H9 (cell line): ENCODE measurements around the gene PRKAR1A. TPM values are rescaled to one million over a fixed set of nuclear protein-coding genes. Genes with fewer than 3 reads are reported as not detected.

Source experiments
- DNase-seq: peaks from one replicate; pipeline ENCODE4 v3.0.0-alpha.2; 2017
- H2AFZ ChIP-seq: one replicate; pipeline ENCODE4 v1.6.1; 2013; ENCODE audit warnings: mild to moderate bottlenecking, low read length, control low read depth, moderate library complexity
- H2AK5ac ChIP-seq: 2 replicates; pipeline ENCODE4 v1.6.1; 2013; ENCODE audit warnings: low read length, control low read depth, mixed read lengths; ENCODE audit not compliant: insufficient read length
- H2BK120ac ChIP-seq: one replicate; pipeline ENCODE4 v1.6.1; 2013; ENCODE audit warnings: low read depth, mild to moderate bottlenecking, low read length, control low read depth, inconsistent platforms; ENCODE audit not compliant: poor library complexity, severe bottlenecking
- H2BK12ac ChIP-seq: 2 replicates; pipeline ENCODE4 v1.6.1; 2013; ENCODE audit warnings: low read length, control low read depth, mixed read lengths, low read depth; ENCODE audit not compliant: insufficient read length
- H2BK15ac ChIP-seq: 2 replicates; pipeline ENCODE4 v1.6.1; 2013; ENCODE audit warnings: low read depth, low read length, control low read depth
- H2BK20ac ChIP-seq: one replicate; pipeline ENCODE4 v1.6.1; 2013; ENCODE audit warnings: low read depth, mild to moderate bottlenecking, low read length, control low read depth, inconsistent platforms; ENCODE audit not compliant: poor library complexity, severe bottlenecking
- H2BK5ac ChIP-seq: 2 replicates; pipeline ENCODE4 v1.6.1; 2013; ENCODE audit warnings: low read length, control low read depth, mixed read lengths; ENCODE audit not compliant: insufficient read length
- H3K14ac ChIP-seq: 2 replicates; pipeline ENCODE4 v1.6.1; 2013; ENCODE audit warnings: low read length, control low read depth; ENCODE audit not compliant: insufficient read depth
- H3K18ac ChIP-seq: 2 replicates; pipeline ENCODE4 v1.6.1; 2013; ENCODE audit warnings: low read depth, mild to moderate bottlenecking, mixed read lengths, low read length, control low read depth; ENCODE audit not compliant: insufficient read length
- H3K23ac ChIP-seq: 2 replicates; pipeline ENCODE4 v1.6.1; 2013; ENCODE audit warnings: low read length, control low read depth, mixed read lengths, low read depth; ENCODE audit not compliant: insufficient read length
- H3K23me2 ChIP-seq: 2 replicates; pipeline ENCODE4 v1.6.1; 2013; ENCODE audit warnings: low read depth, mild to moderate bottlenecking, mixed read lengths, low read length, control low read depth; ENCODE audit not compliant: insufficient read length, poor library complexity, severe bottlenecking
- H3K27ac ChIP-seq: 2 replicates; pipeline ENCODE4 v1.5.1; 2013; ENCODE audit warnings: low read length, control low read depth, mixed read lengths, low read depth; ENCODE audit not compliant: insufficient read length
- H3K27me3 ChIP-seq: 2 replicates; pipeline ENCODE4 v1.6.1; 2013; ENCODE audit warnings: low read length, control low read depth, inconsistent platforms; ENCODE audit not compliant: insufficient read depth
- H3K4ac ChIP-seq: 2 replicates; pipeline ENCODE4 v1.6.1; 2013; ENCODE audit warnings: low read depth, mild to moderate bottlenecking, control low read depth, inconsistent platforms, low read length, moderate library complexity
- H3K4me1 ChIP-seq: 2 replicates; pipeline ENCODE4 v1.6.1; 2013; ENCODE audit warnings: low read length, control low read depth, inconsistent platforms; ENCODE audit not compliant: insufficient read depth
- H3K4me2 ChIP-seq: 2 replicates; pipeline ENCODE4 v1.6.1; 2013; ENCODE audit warnings: low read length, control low read depth, mixed read lengths; ENCODE audit not compliant: insufficient read length, insufficient read depth
- H3K56ac ChIP-seq: 2 replicates; pipeline ENCODE4 v1.6.1; 2013; ENCODE audit warnings: low read depth, mild to moderate bottlenecking, mixed read lengths, low read length, control low read depth; ENCODE audit not compliant: insufficient read length
- H3K79me1 ChIP-seq: 2 replicates; pipeline ENCODE4 v1.6.1; 2013; ENCODE audit warnings: low read depth, mild to moderate bottlenecking, moderate library complexity, low read length, control low read depth, inconsistent platforms; ENCODE audit not compliant: insufficient read depth, poor library complexity, severe bottlenecking
- H3K79me2 ChIP-seq: 2 replicates; pipeline ENCODE4 v1.6.1; 2013; ENCODE audit warnings: low read length, control low read depth, inconsistent platforms; ENCODE audit not compliant: insufficient read depth
- H3K9ac ChIP-seq: 2 replicates; pipeline ENCODE4 v1.6.1; 2013; ENCODE audit warnings: low read length, control low read depth, mixed read lengths; ENCODE audit not compliant: insufficient read length; ENCODE audit errors: extremely low read depth
- H3K9me3 ChIP-seq: one replicate; pipeline ENCODE4 v1.6.1; 2013; ENCODE audit warnings: low read depth, low read length, inconsistent platforms; ENCODE audit not compliant: control insufficient read depth
- H3T11ph ChIP-seq: one replicate; pipeline ENCODE4 v1.6.1; 2013; ENCODE audit warnings: mild to moderate bottlenecking, low read length, control low read depth, inconsistent platforms
- H4K20me1 ChIP-seq: one replicate; pipeline ENCODE4 v1.6.1; 2013; ENCODE audit not compliant: control insufficient read depth, insufficient read length, insufficient read depth
- H4K5ac ChIP-seq: 2 replicates; pipeline ENCODE4 v1.6.1; 2013; ENCODE audit warnings: low read depth, mild to moderate bottlenecking, mixed read lengths, low read length, control low read depth; ENCODE audit not compliant: insufficient read length
- H4K8ac ChIP-seq: replicated peaks from 2 replicates; pipeline ENCODE4 v1.6.1; 2013; ENCODE audit warnings: low read length, control low read depth, mixed read lengths, low read depth; ENCODE audit not compliant: insufficient read length
- H4K91ac ChIP-seq: 2 replicates; pipeline ENCODE4 v1.6.1; 2013; ENCODE audit warnings: low read depth, mild to moderate bottlenecking, moderate library complexity, mixed read lengths, low read length, control low read depth; ENCODE audit not compliant: insufficient read length
- H3K27ac Mint-ChIP-seq, 3 experiments: 2 replicates in 2 of 3; 3 replicates in 1 of 3; pipeline ENCODE4 v1.8.0; 2020 to 2021; ENCODE audit warnings: mixed read lengths in 3 of 3, mild to moderate bottlenecking in 1 of 3, moderate library complexity in 1 of 3
- H3K27me3 Mint-ChIP-seq: 2 replicates; pipeline ENCODE4 v1.8.0; 2021; ENCODE audit warnings: low read depth, mild to moderate bottlenecking, moderate library complexity, mixed read lengths
- H3K36me3 Mint-ChIP-seq, 3 experiments: 2 replicates in 2 of 3; 3 replicates in 1 of 3; pipeline ENCODE4 v1.8.0; 2020 to 2021; ENCODE audit warnings: low read depth in 3 of 3, mixed read lengths in 3 of 3; ENCODE audit not compliant: insufficient read depth in 1 of 3
- H3K4me1 Mint-ChIP-seq, 2 experiments: 2 replicates each; pipeline ENCODE4 v1.8.0; 2020; ENCODE audit warnings: mixed read lengths in 2 of 2
- H3K4me3 Mint-ChIP-seq, 2 experiments: 2 replicates in 1 of 2; 3 replicates in 1 of 2; pipeline ENCODE4 v1.8.0; 2020 to 2021; ENCODE audit warnings: mild to moderate bottlenecking in 2 of 2, mixed read lengths in 2 of 2, moderate library complexity in 1 of 2
- H3K9me3 Mint-ChIP-seq, 2 experiments: 2 replicates in 1 of 2; 3 replicates in 1 of 2; pipeline ENCODE4 v1.8.0; 2020; ENCODE audit warnings: mild to moderate bottlenecking in 2 of 2, mixed read lengths in 2 of 2, moderate library complexity in 1 of 2
- CTCF ChIP-seq: fragments of 200-600 bp; sonication (generic); conservative IDR thresholded peaks from 3 replicates; pipeline ENCODE4 v1.8.0; 2021; ENCODE audit warnings: antibody characterized with exemption, mild to moderate bottlenecking
- WGBS: extraction: QIAGEN DNeasy Blood & Tissue Kit; methylation state at CpG from one replicate; pipeline ENCODE4 v1.1.7; 2013; ENCODE audit warnings: missing lambda C conversion rate, low lambda C conversion rate, mixed read lengths; ENCODE audit not compliant: insufficient read length; ENCODE audit errors: extremely low coverage; 5-methylcytosine and 5-hydroxymethylcytosine counted together
- total RNA-seq: library from RNA; stranded (reverse); gene quantifications from 2 replicates; pipeline ENCODE4 v1.2.1, GENCODE V29; 2021

Gene PRKAR1A
- total RNA-seq, 1 experiment from 2014 or later: 171 TPM

GRCh38 chr17:68595496-68595895 lies 83.3 kb downstream of the PRKAR1A start:
- peaks cover 30 to 44% of the 10 kb centered on the region in 2 experiments for H3K4me1 Mint-ChIP-seq
- H3K23ac ChIP-seq: no peak overlapping the region
- H2AFZ ChIP-seq: no peak overlapping the region
- H3K79me1 ChIP-seq: no peaks in the 10 kb centered on the region
- H3K27ac ChIP-seq: no peak overlapping the region
- H3K9me3 Mint-ChIP-seq: no peaks in the 10 kb centered on the region
- no peak overlapping the region for H2BK120ac ChIP-seq
- H2AK5ac ChIP-seq: no peak overlapping the region
- TF ChIP-seq CTCF: no peak
- H3K23me2 ChIP-seq: peaks cover 7% of the 10 kb centered on the region
- no peak overlapping the region for H2BK15ac ChIP-seq
- H3K27ac Mint-ChIP-seq: no peak overlapping the region
- no peak overlapping the region for H4K8ac ChIP-seq
- peaks cover 6% of the 10 kb centered on the region; the same call in 1 of the 2 replicates for H3K27me3 ChIP-seq
- H3K56ac ChIP-seq: no peak overlapping the region
- H2BK5ac ChIP-seq: no peak overlapping the region
- no peak overlapping the region for H4K5ac ChIP-seq
- H3K4me3 Mint-ChIP-seq: no peak overlapping the region
- H2BK20ac ChIP-seq: no peak overlapping the region
- H3T11ph ChIP-seq: no peak overlapping the region
- no CpG with 5 or more reads among the region's 5 CpGs for WGBS
- no peak overlapping the region for H3K9ac ChIP-seq
- no peak overlapping the region for H3K4me2 ChIP-seq
- no peaks in the 10 kb centered on the region for H4K20me1 ChIP-seq
- no peak overlapping the region for H4K91ac ChIP-seq
- peaks cover 11% of the 10 kb centered on the region for H3K27me3 Mint-ChIP-seq
- no peaks in the 10 kb centered on the region; the same call in 1 of the 2 replicates for H3K4me1 ChIP-seq
- no peak overlapping the region for H3K14ac ChIP-seq
- H3K9me3 ChIP-seq: no peaks in the 10 kb centered on the region
- H2BK12ac ChIP-seq: no peak overlapping the region
- H3K36me3 Mint-ChIP-seq: peaks cover 0 to 76% (median 45%) of the 10 kb centered on the region in 3 experiments; a peak in 5 of 7 replicates
- no peak overlapping the region for H3K18ac ChIP-seq
- H3K79me2 ChIP-seq: no peaks in the 10 kb centered on the region
- no peak overlapping the region for H3K4ac ChIP-seq
- DNase-seq: no peak
